ENCODE data around the gene NAGS.
A peak's percentile ranks its signal among the peaks of the same experiment; 100 is the strongest.
"Not testable (repeated sequence)": the region's sequence is repeated elsewhere in the genome, so short reads cannot be mapped to it uniquely, and the experiment has no call there.

The NAGS gene

DNA sequence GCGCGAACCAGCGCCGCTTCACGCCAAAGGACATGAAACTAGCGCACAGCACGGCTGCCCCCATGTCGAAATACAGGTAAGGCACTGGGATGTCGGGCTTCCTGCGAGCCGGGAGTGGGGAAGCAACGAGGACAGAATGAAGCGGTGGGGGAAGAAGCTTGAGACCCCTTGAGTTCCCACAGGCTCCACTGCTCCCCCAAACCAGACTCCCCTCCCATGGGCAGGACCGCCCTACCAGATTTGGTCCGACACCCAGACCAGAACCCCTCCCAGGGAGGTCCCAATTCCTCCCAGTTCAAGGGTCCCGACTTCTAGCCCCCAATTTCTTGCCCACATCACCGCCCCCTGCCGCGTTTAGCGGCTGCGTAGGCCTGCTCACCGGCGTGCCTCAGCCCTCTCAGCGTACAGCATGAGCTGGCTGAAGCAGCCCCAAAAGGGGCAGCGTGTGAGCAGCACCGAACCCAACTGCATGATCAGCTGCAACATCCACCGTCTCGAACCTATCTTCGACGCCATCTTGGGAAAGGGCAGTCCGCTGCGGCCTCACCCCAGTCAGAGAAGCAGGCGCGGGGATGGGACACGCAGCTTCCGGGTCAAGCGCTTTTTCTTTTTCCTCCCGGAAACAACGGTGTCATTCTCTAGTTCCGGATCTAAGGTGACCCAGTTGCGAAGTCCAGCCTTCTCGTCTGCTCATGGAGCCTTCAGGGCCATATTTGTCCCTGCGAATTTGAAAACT lies 10.2 kb downstream of the NAGS start, which contains the start of gene TMEM101:
Gene TMEM101, minus strand, starts transcription at position 527 of the 736 bp plus-strand sequence. Its CDS starts 11 bp downstream, at position 516.
- TF ChIP-seq EZH2 (optimal IDR thresholded peaks at IDR 0.05; ENCODE audit: low read depth, low read length) (no peak), EZH2phosphoT487 (IDR thresholded peaks at IDR 0.05; ENCODE audit: low read length) (no peak)
- TF ChIP-seq, protein P1, sequence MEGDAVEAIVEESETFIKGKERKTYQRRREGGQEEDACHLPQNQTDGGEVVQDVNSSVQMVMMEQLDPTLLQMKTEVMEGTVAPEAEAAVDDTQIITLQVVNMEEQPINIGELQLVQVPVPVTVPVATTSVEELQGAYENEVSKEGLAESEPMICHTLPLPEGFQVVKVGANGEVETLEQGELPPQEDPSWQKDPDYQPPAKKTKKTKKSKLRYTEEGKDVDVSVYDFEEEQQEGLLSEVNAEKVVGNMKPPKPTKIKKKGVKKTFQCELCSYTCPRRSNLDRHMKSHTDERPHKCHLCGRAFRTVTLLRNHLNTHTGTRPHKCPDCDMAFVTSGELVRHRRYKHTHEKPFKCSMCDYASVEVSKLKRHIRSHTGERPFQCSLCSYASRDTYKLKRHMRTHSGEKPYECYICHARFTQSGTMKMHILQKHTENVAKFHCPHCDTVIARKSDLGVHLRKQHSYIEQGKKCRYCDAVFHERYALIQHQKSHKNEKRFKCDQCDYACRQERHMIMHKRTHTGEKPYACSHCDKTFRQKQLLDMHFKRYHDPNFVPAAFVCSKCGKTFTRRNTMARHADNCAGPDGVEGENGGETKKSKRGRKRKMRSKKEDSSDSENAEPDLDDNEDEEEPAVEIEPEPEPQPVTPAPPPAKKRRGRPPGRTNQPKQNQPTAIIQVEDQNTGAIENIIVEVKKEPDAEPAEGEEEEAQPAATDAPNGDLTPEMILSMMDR (IDR thresholded peaks at IDR 0.05; ENCODE audit: low read length): no peak
- peaks cover 14% of the 10 kb centered on the region for H3K79me2 ChIP-seq (ENCODE audit: low read length)
- H3K9me2 ChIP-seq (replicated peaks; ENCODE audit: insufficient read depth, low read length): no peaks in the 10 kb centered on the region
- H3K4me1 ChIP-seq (ENCODE audit: low read length): peaks cover 12% of the 10 kb centered on the region; the same call in 1 of the 2 replicates
- no peak within 1 kb of the TSS for H3K27ac ChIP-seq (ENCODE audit: low read length)
- peak; percentile 91 for DNase-seq
- H3K27me3 ChIP-seq (replicated peaks; ENCODE audit: insufficient read depth, low read length): no peaks in the 10 kb centered on the region
- H3K4me3 ChIP-seq (ENCODE audit: low read length): peak within 1 kb of the TSS; percentile 99
- H3K4me2 ChIP-seq (ENCODE audit: low read depth, low read length): peak within 1 kb of the TSS; percentile 93
- H2AFZ ChIP-seq (ENCODE audit: low read length): peak within 1 kb of the TSS; percentile 96
- H3K36me3 ChIP-seq (replicated peaks; ENCODE audit: insufficient read depth, low read length): no peaks in the 10 kb centered on the region
- H3K9me3 ChIP-seq (replicated peaks; ENCODE audit: insufficient read depth, low read length): no peaks in the 10 kb centered on the region
- H3F3A ChIP-seq (ENCODE audit: insufficient read depth, low read length): no peaks in the 10 kb centered on the region
- no peaks in the 10 kb centered on the region for H4K20me1 ChIP-seq (ENCODE audit: insufficient read depth, low read length)
- H3K9ac ChIP-seq (ENCODE audit: low read length): peak within 1 kb of the TSS; percentile 80

DNA sequence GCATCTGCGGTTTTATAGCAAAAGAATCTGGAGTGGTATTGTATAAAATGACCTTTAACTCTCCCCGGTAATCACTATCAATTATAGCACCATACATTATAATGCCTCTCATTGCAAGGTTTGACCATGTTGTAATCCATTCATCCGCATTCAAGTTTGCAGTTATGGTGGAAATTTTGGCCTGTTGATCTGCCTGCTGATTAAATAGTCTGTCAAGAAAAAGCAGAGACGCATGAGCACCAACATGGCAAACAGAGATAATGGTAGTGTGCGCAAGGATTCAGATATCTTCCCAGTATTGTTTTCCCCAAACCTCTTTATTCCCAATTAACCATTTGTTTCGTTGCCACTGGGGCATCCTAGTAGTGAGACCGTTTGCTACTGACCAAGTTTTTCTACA lies 16.8 kb downstream of the NAGS start:
- not testable (repeated sequence) for H3K9ac ChIP-seq (ENCODE audit: low read length); H3K9me3 ChIP-seq (replicated peaks; ENCODE audit: insufficient read depth, low read length)

DNA sequence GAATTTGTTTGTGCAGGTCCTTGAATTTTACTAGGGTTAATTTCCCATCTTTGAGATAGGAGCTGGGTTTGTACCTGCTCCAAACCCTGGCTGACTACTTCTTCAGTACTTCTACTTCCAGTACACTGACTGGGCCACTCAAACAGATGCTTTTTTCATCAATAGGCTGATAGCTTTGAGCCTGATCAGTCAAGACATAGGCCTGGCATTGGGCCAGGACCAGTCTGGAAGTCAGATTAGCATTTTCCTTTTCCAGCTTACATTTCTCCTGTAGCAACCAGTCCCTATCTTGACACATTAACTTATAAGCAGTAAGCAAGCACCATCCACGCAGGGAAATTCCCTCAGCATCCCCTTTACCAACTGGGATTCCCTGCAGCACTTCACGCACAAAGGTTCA lies 17.8 kb downstream of the NAGS start:
- H3K36me3 ChIP-seq (replicated peaks; ENCODE audit: insufficient read depth, low read length): no peaks in the 10 kb centered on the region
- DNase-seq: no peak
- no peaks in the 10 kb centered on the region for H3K79me2 ChIP-seq (ENCODE audit: low read length)
- no peaks in the 10 kb centered on the region for H3K4me1 ChIP-seq (ENCODE audit: low read length)
- no peak overlapping the region for H3K4me3 ChIP-seq (ENCODE audit: low read length)
- no peak overlapping the region for H3K9ac ChIP-seq (ENCODE audit: low read length)
- no peaks in the 10 kb centered on the region for H3K9me2 ChIP-seq (replicated peaks; ENCODE audit: insufficient read depth, low read length)
- no peak overlapping the region for H3K4me2 ChIP-seq (ENCODE audit: low read depth, low read length)
- no peak overlapping the region for H2AFZ ChIP-seq (ENCODE audit: low read length)
- no peak for TF ChIP-seq EZH2 (optimal IDR thresholded peaks at IDR 0.05; ENCODE audit: low read depth, low read length)
- TF ChIP-seq, protein P1 (IDR thresholded peaks at IDR 0.05; ENCODE audit: low read length): no peak
- no peak for TF ChIP-seq EZH2phosphoT487 (IDR thresholded peaks at IDR 0.05; ENCODE audit: low read length)
- H4K20me1 ChIP-seq (ENCODE audit: insufficient read depth, low read length): no peaks in the 10 kb centered on the region
- no peaks in the 10 kb centered on the region for H3F3A ChIP-seq (ENCODE audit: insufficient read depth, low read length)
- H3K9me3 ChIP-seq (replicated peaks; ENCODE audit: insufficient read depth, low read length): no peaks in the 10 kb centered on the region
- no peaks in the 10 kb centered on the region for H3K27me3 ChIP-seq (replicated peaks; ENCODE audit: insufficient read depth, low read length)
- no peak overlapping the region for H3K27ac ChIP-seq (ENCODE audit: low read length)

More for the DNA sequence above, 16.8 kb downstream of the NAGS start:
- not testable (repeated sequence) for H3K9me2 ChIP-seq (replicated peaks; ENCODE audit: insufficient read depth, low read length); H3K4me1 ChIP-seq (ENCODE audit: low read length); H3K27me3 ChIP-seq (replicated peaks; ENCODE audit: insufficient read depth, low read length); H4K20me1 ChIP-seq (ENCODE audit: insufficient read depth, low read length); DNase-seq; H3K4me3 ChIP-seq (ENCODE audit: low read length); H3K27ac ChIP-seq (ENCODE audit: low read length); H3F3A ChIP-seq (ENCODE audit: insufficient read depth, low read length); H3K79me2 ChIP-seq (ENCODE audit: low read length); H3K36me3 ChIP-seq (replicated peaks; ENCODE audit: insufficient read depth, low read length); H2AFZ ChIP-seq (ENCODE audit: low read length); H3K4me2 ChIP-seq (ENCODE audit: low read depth, low read length)

All from MM.1S (cell line).